ENCODE measurements around the gene SLC17A5. TPM values are rescaled to one million over a fixed set of nuclear protein-coding genes. Genes with fewer than 3 reads are reported as not detected.
A peak's percentile ranks its signal among the peaks of the same experiment; 100 is the strongest.
"Not testable (repeated sequence)": the region's sequence is repeated elsewhere in the genome, so short reads cannot be mapped to it uniquely, and the experiment has no call there.

Gene SLC17A5
- total RNA-seq, 1 donor from 2014 or later, result 28.0 TPM

- not testable (repeated sequence) for DNase-seq (ENCODE audit: low read depth in 2 of 2)
Observed at GRCh38 chr6:73566486-73566871, 87.3 kb downstream of the SLC17A5 start.

GRCh38 chr6:73565767-73566485, 87.9 kb downstream of the SLC17A5 start:
- DNase-seq (ENCODE audit: low read depth in 2 of 2), result peak in 1 of 2 donors; percentile 23

DNA sequence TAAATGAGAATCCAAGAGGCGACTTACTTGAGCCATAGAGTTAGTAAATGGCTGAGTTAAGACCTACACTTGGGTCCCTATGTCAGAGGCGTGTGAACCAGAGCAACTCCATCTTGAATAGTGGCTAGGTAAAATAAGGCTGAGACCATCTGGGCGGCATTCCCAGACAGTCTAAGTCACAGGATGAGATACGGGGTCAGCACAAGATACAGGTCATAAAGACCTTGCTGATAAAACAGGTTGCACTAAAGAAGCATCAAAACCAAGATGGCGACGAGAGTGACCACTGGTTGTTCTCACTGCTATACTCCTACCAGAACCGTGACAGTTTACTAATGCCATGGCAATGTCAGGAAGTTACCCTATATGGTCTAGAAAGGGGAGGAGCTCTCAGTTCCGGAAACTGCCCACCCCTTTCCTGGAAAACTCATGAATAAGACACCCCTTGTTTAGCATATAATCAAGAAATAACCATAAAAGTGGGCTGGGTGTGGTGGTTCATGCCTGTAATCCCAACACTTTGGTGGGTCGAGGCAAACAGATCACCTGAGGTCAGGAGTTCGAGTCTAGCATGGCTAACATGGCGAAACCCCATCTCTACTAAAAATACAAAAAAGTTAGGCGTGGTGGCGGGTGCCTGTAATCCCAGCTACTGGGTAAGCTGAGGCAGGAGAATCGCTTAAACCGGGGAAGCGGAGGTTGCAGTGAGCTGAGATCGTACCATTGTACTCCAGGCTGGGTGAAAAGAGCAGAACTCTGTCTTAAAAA, 89.0 kb downstream of the SLC17A5 start:
- no peak for DNase-seq (ENCODE audit: low read depth in 2 of 2)

- no peak for DNase-seq (ENCODE audit: low read depth in 2 of 2)
Observed at GRCh38 chr6:73562558-73562957, 91.2 kb downstream of the SLC17A5 start.

GRCh38 chr6:73560853-73561407, 92.9 kb downstream of the SLC17A5 start:
- DNase-seq (ENCODE audit: low read depth in 2 of 2), result no peak

- no peak for DNase-seq (ENCODE audit: low read depth in 2 of 2)
Observed at GRCh38 chr6:73560182-73560732, 93.5 kb downstream of the SLC17A5 start.

DNA sequence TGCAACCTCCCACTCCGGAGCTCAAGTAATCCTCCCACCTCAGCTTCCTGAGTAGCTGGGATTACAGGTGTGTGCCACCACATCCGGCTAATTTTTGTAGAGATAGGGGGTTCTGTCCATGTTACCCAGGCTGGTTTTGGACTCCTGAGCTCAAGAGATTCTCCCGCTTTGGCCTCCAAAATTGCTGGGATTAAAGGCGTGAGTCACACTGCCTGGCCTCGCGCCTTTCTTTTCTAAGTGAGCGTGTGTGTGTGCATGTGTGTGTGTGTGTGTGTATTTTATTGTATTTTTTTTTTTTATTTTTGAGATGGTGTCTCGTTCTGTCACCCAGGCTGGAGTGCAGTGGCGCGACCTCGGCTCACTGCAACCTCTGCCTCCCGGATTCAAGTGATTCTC, 94.4 kb downstream of the SLC17A5 start:
- not testable (repeated sequence) for DNase-seq (ENCODE audit: low read depth in 2 of 2)

- DNase-seq (ENCODE audit: low read depth in 2 of 2), result no peak
Observed at GRCh38 chr6:73558624-73559398, 95.0 kb downstream of the SLC17A5 start.

DNA sequence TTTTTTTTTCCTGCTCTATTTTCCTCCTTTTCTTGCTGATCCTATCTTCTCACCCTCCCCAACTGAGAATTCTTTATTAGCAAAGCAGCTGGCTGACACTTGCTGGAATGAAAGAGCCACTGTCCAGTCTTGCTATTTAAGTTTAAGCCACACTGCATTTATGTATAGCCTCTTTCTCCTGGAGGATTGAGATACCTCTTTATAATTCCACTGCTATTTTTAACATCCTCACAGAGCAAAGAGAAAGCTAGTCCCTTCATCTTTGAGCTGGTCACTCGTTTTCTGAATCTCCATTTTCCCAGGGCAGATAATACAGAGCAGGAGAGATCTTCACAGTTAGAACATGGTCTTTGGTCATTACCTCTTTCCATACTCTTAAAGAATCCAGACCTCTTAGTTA, 97.0 kb downstream of the SLC17A5 start:
- no peak for DNase-seq (ENCODE audit: low read depth in 2 of 2)

DNA sequence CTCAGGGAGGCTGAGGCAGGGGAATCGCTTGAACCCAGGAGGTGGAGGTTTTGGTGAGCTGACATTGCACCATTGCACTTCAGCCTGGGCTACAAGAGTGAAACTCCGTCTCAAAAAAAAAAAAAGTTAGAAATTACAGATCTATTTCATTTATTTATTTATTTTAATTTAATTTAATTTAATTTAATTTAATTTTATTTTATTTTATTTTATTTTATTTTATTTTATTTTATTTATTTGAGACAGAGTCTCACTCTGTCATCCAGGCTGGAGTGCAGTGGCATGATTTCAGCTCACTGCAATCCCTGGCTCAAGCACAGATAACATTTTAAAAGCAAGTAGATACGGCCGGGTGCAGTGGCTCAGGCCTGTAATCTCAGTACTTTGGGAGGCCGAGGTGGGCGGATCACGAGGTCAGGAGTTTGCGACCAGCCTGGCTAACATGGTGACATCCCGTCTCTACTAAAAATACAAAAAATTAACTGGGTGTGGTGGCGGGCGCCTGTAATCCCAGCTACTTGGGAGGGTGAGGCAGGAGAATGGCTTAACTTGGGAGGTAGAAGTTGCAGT, 98.3 kb downstream of the SLC17A5 start:
- DNase-seq (ENCODE audit: low read depth in 2 of 2), result not testable (repeated sequence)

DNA sequence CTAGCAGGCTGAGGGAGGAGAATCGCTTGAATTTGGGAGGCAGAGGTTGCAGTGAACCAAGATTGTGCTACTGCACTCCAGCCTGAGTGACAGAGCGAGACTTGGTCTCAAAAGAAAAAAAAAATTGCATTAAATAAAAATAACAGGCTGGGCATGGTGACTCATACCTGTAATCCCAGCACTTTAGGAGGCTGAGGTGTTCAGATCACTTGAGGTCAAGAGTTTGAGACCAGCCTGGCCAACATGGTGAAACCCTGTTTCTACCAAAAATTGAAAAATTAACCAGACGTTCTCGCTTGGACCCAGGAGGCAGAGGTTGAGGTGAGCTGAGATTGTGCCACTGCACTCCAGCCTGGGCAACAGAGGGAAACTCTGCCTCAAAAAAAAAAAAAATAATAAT, 102.7 kb downstream of the SLC17A5 start:
- not testable (repeated sequence) for DNase-seq (ENCODE audit: low read depth in 2 of 2)

DNA sequence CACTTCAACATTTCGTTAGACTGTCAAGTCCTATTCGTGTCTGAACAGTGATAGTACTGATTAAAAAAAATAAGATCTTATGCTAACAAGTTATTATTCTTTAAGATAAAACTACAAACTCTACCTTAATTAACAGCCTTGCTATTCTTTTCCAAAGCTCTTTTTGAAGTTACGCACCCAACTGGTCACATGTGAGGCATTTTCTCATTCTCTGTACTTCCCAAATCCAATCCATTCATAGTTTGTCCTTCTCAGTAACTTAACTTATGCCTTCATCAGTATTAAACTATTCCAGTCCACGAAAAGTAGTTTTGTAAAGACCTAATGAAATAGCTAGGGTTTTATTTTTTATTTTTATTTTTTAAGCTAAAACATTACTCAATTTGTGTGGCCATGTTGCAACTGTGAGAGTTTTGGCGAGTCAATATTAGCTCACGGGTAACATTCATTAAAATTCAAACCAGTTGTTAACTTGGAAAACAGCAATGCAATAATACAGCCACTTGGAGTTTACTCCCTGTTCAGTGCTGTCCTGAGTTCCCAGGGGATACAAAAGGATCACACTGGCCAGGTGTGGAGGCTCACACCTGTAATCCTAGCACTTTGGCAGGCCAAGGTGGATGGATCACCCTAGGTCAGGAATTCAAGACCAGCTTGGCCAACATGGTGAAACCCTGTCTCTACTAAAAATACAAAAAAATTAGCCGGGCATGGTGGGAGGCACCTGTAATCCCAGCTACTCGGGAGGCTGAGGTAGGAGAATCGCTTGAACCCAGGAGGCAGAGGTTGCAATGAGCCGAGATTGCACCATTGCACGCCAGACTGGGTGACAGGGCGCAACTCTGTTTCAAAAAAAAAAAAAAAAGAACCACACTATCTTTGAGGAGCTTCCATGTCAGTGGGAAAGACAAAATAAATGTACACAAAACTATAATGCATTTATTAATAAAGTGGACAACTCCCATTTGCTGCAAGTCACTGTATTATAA, 105.0 kb downstream of the SLC17A5 start:
- no peak for DNase-seq (ENCODE audit: low read depth in 2 of 2)

DNA sequence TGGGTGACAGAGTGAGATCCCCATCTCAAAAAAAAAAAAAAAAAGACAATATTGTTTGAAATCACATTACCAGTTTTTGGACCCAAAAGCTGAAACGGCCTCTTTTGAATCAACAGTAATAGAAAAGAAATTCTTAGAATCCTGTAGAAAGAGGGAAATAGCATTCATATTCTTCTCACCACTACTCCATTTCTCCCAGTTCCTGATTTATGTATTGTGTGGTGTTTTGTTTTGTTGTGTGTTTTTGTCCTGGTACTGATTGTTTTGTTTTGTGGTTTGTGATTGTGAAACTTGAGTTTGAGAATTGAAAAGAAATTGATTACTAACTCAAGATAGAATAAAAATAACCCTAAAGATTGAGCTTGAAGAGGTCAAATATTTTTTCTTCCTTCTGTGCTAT, 106.8 kb downstream of the SLC17A5 start:
- DNase-seq (ENCODE audit: low read depth in 2 of 2), result no peak

Other genes starting within 250 kb of the SLC17A5 start
- 0.60 and 1.5 TPM in 2 replicates for gene CGAS, start 201.7 kb downstream of the SLC17A5 start, total RNA-seq
- 14.6 and 22.0 TPM in 2 replicates for gene MTO1, start 192.3 kb downstream of the SLC17A5 start, total RNA-seq
- gene EEF1A1, start 133.0 kb downstream of the SLC17A5 start, total RNA-seq, result 18,098 and 18,972 TPM in 2 replicates
- gene CD109, start 42.2 kb upstream of the SLC17A5 start, total RNA-seq, result 1.2 and 6.5 TPM in 2 replicates